WI38 (cell line): Measurements from ENCODE around the gene DUSP22.

Experiments used
- H3K4me3 ChIP-seq: 2 replicates; pipeline ENCODE4 v1.5.1; 2011; ENCODE audit warnings: low read depth, mild to moderate bottlenecking, control low read depth, low read length
- CTCF ChIP-seq: IDR thresholded peaks from 2 replicates; pipeline ENCODE4 v1.5.1; 2012; ENCODE audit warnings: low read depth, mild to moderate bottlenecking, control low read depth, low read length

The DUSP22 gene

GRCh38 chr6:319177-320131 lies 27.2 kb downstream of the DUSP22 start:
- no peak for TF ChIP-seq CTCF
- no peak overlapping the region for H3K4me3 ChIP-seq

- no peak overlapping the region for H3K4me3 ChIP-seq
- no peak for TF ChIP-seq CTCF
Observed at GRCh38 chr6:320351-321157, 28.3 kb downstream of the DUSP22 start.

GRCh38 chr6:321158-321438 lies 28.8 kb downstream of the DUSP22 start:
- no peak for TF ChIP-seq CTCF
- H3K4me3 ChIP-seq: no peak overlapping the region

GRCh38 chr6:321536-322258 lies 29.4 kb downstream of the DUSP22 start:
- no peak overlapping the region for H3K4me3 ChIP-seq
- no peak for TF ChIP-seq CTCF

- no peak for TF ChIP-seq CTCF
- H3K4me3 ChIP-seq: no peak overlapping the region
Observed at GRCh38 chr6:322259-322930, 30.1 kb downstream of the DUSP22 start.

- no peak overlapping the region for H3K4me3 ChIP-seq
- no peak for TF ChIP-seq CTCF
Observed at GRCh38 chr6:322940-323729, 30.8 kb downstream of the DUSP22 start.
